Measurements from ENCODE around the gene PADI4.

- TF ChIP-seq CREB5 (CRISPR knock-in tag; IDR thresholded peaks at IDR 0.05; ENCODE audit: low read depth) (no peak), ZFP30 (CRISPR knock-in tag; IDR thresholded peaks at IDR 0.05) (no peak), ZNF565 (CRISPR knock-in tag; conservative IDR thresholded peaks at IDR 0.05; ENCODE audit: low read depth) (no peak), POU6F1 (CRISPR knock-in tag; IDR thresholded peaks at IDR 0.05; ENCODE audit: borderline replicate concordance, low read depth) (no peak)
Observed at GRCh38 chr1:17370618-17371017, 62.6 kb downstream of the PADI4 start.

Data from SK-N-SH treated with all-trans-retinoic acid at 6 μM for 48 hours (cell line).